Neural cell (in vitro differentiated cells): ENCODE results near the gene ZNF610. TPM values are rescaled to one million over a fixed set of nuclear protein-coding genes. Genes with fewer than 3 reads are reported as not detected.
A peak's percentile ranks its signal among the peaks of the same experiment; 100 is the strongest.
"Not testable (repeated sequence)": the region's sequence is repeated elsewhere in the genome, so short reads cannot be mapped to it uniquely, and the experiment has no call there.

Source experiments
- H2AFZ ChIP-seq: fragments of 200-600, 300-800 bp; sonication (generic), shearing (Covaris generic); 2 replicates; pipeline ENCODE4 v1.6.0; 2014; ENCODE audit warnings: low read depth, mild to moderate bottlenecking, antibody characterized with exemption, low read length, moderate library complexity
- H3F3A ChIP-seq: fragments of 200-600 bp; shearing (Covaris generic); 2 replicates; pipeline ENCODE4 v1.6.1; 2016; ENCODE audit warnings: mild to moderate bottlenecking, moderate library complexity, mixed read lengths, antibody characterized with exemption, low read length; ENCODE audit not compliant: insufficient read depth, poor library complexity, severe bottlenecking
- H3K27ac ChIP-seq: fragments of 200-600, 300-800 bp; sonication (generic), shearing (Covaris generic); 2 replicates; pipeline ENCODE4 v1.5.1; 2014; ENCODE audit warnings: mild to moderate bottlenecking, low read length, moderate library complexity
- H3K27me3 ChIP-seq: fragments of 300-800, 200-600 bp; sonication (generic), shearing (Covaris generic); 2 replicates; pipeline ENCODE4 v1.6.0; 2014; ENCODE audit warnings: mild to moderate bottlenecking, low read depth, low read length, moderate library complexity; ENCODE audit not compliant: insufficient read depth
- H3K36me3 ChIP-seq: fragments of 300-800, 200-600 bp; sonication (generic), shearing (Covaris generic); 2 replicates; pipeline ENCODE4 v1.5.1; 2014; ENCODE audit warnings: mild to moderate bottlenecking, antibody characterized with exemption, low read length, moderate library complexity; ENCODE audit not compliant: insufficient read depth
- H3K4me2 ChIP-seq: fragments of 300-800, 200-600 bp; sonication (generic), shearing (Covaris generic); 2 replicates; pipeline ENCODE4 v1.6.0; 2014; ENCODE audit warnings: mild to moderate bottlenecking, low read length
- H3K4me3 ChIP-seq: fragments of 300-800, 200-600 bp; sonication (generic), shearing (Covaris generic); 2 replicates; pipeline ENCODE4 v1.5.1; 2014; ENCODE audit warnings: mild to moderate bottlenecking, low read length, moderate library complexity
- H3K79me2 ChIP-seq: fragments of 200-600 bp; shearing (Covaris generic); replicated peaks from 2 replicates; pipeline ENCODE4 v1.6.0; 2014; ENCODE audit warnings: mild to moderate bottlenecking, low read length, moderate library complexity; ENCODE audit not compliant: insufficient read depth
- H3K9ac ChIP-seq: fragments of 300-800, 200-600 bp; sonication (generic), shearing (Covaris generic); 2 replicates; pipeline ENCODE4 v1.6.1; 2016; ENCODE audit warnings: mild to moderate bottlenecking, low read length, mixed read lengths
- H3K9me2 ChIP-seq: fragments of 200-600 bp; shearing (Covaris generic); 2 replicates; pipeline ENCODE4 v1.6.1; 2016; ENCODE audit warnings: mild to moderate bottlenecking, low read length, mixed read lengths; ENCODE audit not compliant: insufficient read depth
- H3K9me3 ChIP-seq: fragments of 200-600, 300-800 bp; sonication (generic), shearing (Covaris generic); 2 replicates; pipeline ENCODE4 v1.6.1; 2016; ENCODE audit warnings: mild to moderate bottlenecking, mixed run types, low read length, moderate library complexity, mixed read lengths
- H4K20me1 ChIP-seq: fragments of 200-600 bp; shearing (Covaris generic); 2 replicates; pipeline ENCODE4 v1.6.1; 2016; ENCODE audit warnings: mild to moderate bottlenecking, mixed run types; ENCODE audit not compliant: insufficient read depth
- MXI1 ChIP-seq: fragments of 450-650 bp; conservative IDR thresholded peaks from 2 replicates; pipeline ENCODE4 v1.6.1; 2014; ENCODE audit warnings: antibody characterized with exemption, mild to moderate bottlenecking; ENCODE audit not compliant: poor library complexity, severe bottlenecking
- POLR2AphosphoS5 ChIP-seq: IDR thresholded peaks from 2 replicates; pipeline ENCODE4 v1.6.1; 2012
- RAD21 ChIP-seq: fragments of 450-650 bp; conservative IDR thresholded peaks from 2 replicates; pipeline ENCODE4 v1.6.1; 2014; ENCODE audit warnings: antibody characterized with exemption, mild to moderate bottlenecking, moderate library complexity
- SMC3 ChIP-seq: fragments of 450-650 bp; conservative IDR thresholded peaks from 2 replicates; pipeline ENCODE4 v1.6.1; 2014; ENCODE audit warnings: antibody characterized with exemption, mild to moderate bottlenecking, moderate library complexity; ENCODE audit not compliant: poor library complexity
- polyA plus RNA-seq: library from polyadenylated mRNA; depleted of rRNA; stranded (reverse); fragments of >200 nt; gene quantifications from 2 replicates; pipeline ENCODE4 v1.2.3, GENCODE V29; 2014
- TF ChIP-seq, protein P1 (sequence below): fragments of 450-650 bp; IDR thresholded peaks from 2 replicates; pipeline ENCODE4 v1.5.1; 2014; ENCODE audit warnings: antibody characterized with exemption, mild to moderate bottlenecking, moderate library complexity; ENCODE audit not compliant: poor library complexity, severe bottlenecking
- TF ChIP-seq, protein P2 (sequence below): IDR thresholded peaks from 2 replicates; pipeline ENCODE4 v1.6.1; 2012; ENCODE audit warnings: borderline replicate concordance

Gene ZNF610
- polyA plus RNA-seq, 1 donor from 2014 or later, result 28.3 TPM

DNA sequence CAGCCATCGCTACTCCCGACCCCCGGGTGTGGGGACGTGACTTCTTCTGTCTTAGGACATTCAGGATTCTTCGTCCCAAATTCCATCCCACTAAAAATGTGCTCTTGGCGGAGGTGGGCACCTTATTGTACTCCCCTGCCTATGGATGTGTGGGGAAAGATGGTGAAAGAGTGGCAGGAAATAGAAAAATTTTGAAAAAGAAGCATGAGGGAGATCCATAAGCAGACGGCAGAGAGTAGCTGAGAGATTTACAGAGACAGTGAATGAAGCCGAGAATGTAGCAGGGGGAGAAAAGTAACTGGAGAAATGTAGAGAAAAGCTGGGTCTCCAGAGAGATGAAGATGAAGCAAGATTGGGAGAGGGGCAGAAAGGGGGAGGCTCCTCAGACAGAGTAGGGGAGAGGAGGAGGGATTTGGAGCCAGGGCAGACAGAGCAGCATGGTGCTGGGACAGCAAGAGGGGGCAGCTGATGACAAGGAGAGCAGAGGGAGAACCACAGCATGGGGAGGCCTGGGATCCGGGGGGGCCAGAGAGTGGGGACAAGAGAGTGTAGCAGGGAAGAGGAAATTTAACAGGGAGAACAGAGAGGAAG, 843 bp downstream of the ZNF610 start:
- Histone ChIP-seq H3F3A (no peaks in the 10 kb centered on the region), H4K20me1 (no peaks in the 10 kb centered on the region), H3K27ac (peak overlapping the region; percentile 98), H3K4me3 (peak overlapping the region; percentile 97), H3K79me2 (peaks cover 17% of the 10 kb centered on the region), H3K27me3 (no peaks in the 10 kb centered on the region), H2AFZ (peak overlapping the region; percentile 77), H3K4me2 (peak overlapping the region; percentile 61), H3K9me3 (no peaks in the 10 kb centered on the region), H3K9ac (peak overlapping the region; percentile 99), H3K9me2 (no peaks in the 10 kb centered on the region), H3K36me3 (no peaks in the 10 kb centered on the region)
- TF ChIP-seq MXI1 (peak; percentile 8), POLR2AphosphoS5 (no peak)

DNA sequence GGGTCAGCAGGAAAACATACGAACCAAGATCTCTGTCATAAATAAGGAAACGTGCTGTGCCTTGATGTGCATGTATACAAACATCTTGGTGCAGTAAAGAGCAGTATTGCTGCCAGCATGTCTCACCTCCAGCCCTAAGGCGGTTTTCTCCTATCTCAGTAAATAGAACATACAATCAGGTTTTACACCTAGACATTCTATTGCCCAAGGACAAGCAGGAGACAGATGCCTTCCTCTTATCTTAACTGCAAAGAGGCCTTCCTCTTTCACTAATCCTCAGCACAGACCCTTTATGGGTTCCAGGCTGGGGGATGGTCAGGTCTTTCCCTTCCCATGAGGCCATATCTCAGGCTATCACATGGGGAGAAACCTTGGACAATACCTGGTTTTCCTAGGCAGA, 3.0 kb downstream of the ZNF610 start:
- not testable (repeated sequence) for H3K27ac ChIP-seq, H3K36me3 ChIP-seq, H2AFZ ChIP-seq, H3K4me2 ChIP-seq, H3K9me3 ChIP-seq, H3K9me2 ChIP-seq, H3K27me3 ChIP-seq, H3K4me3 ChIP-seq, H3F3A ChIP-seq, H4K20me1 ChIP-seq, H3K9ac ChIP-seq
- peaks cover 17% of the 10 kb centered on the region for H3K79me2 ChIP-seq

DNA sequence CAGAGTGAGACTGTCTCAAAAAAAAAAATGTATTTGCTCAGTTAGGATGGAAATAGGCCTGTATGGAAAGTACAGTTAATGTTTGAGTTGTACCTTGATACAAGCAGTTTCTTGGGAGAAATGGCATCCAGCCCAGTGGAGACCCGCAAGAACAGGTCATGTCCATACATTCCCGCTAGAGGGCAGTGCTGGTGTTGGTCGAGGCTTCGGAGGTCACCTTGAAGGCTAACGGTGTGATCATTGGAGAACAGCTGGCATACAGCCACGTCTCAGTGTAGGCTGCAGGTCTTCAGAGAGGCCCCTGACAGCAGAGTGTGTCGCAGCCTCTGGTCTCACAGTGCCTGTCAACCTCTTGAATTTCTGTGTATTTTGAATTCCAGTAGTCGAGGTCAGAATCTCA, 7.5 kb downstream of the ZNF610 start:
- Histone ChIP-seq H3K27me3 (no peaks in the 10 kb centered on the region), H3K36me3 (no peaks in the 10 kb centered on the region), H2AFZ (no peak overlapping the region), H3K9ac (no peak overlapping the region), H3K4me2 (no peak overlapping the region), H4K20me1 (no peaks in the 10 kb centered on the region), H3F3A (no peaks in the 10 kb centered on the region), H3K9me2 (no peaks in the 10 kb centered on the region), H3K79me2 (no peaks in the 10 kb centered on the region), H3K9me3 (no peaks in the 10 kb centered on the region), H3K4me3 (no peak overlapping the region), H3K27ac (no peak overlapping the region)
- TF ChIP-seq, protein P1, sequence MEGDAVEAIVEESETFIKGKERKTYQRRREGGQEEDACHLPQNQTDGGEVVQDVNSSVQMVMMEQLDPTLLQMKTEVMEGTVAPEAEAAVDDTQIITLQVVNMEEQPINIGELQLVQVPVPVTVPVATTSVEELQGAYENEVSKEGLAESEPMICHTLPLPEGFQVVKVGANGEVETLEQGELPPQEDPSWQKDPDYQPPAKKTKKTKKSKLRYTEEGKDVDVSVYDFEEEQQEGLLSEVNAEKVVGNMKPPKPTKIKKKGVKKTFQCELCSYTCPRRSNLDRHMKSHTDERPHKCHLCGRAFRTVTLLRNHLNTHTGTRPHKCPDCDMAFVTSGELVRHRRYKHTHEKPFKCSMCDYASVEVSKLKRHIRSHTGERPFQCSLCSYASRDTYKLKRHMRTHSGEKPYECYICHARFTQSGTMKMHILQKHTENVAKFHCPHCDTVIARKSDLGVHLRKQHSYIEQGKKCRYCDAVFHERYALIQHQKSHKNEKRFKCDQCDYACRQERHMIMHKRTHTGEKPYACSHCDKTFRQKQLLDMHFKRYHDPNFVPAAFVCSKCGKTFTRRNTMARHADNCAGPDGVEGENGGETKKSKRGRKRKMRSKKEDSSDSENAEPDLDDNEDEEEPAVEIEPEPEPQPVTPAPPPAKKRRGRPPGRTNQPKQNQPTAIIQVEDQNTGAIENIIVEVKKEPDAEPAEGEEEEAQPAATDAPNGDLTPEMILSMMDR, result peak; percentile 57
- TF ChIP-seq RAD21 (peak; percentile 28), SMC3 (peak; percentile 27)
- TF ChIP-seq, protein P2, sequence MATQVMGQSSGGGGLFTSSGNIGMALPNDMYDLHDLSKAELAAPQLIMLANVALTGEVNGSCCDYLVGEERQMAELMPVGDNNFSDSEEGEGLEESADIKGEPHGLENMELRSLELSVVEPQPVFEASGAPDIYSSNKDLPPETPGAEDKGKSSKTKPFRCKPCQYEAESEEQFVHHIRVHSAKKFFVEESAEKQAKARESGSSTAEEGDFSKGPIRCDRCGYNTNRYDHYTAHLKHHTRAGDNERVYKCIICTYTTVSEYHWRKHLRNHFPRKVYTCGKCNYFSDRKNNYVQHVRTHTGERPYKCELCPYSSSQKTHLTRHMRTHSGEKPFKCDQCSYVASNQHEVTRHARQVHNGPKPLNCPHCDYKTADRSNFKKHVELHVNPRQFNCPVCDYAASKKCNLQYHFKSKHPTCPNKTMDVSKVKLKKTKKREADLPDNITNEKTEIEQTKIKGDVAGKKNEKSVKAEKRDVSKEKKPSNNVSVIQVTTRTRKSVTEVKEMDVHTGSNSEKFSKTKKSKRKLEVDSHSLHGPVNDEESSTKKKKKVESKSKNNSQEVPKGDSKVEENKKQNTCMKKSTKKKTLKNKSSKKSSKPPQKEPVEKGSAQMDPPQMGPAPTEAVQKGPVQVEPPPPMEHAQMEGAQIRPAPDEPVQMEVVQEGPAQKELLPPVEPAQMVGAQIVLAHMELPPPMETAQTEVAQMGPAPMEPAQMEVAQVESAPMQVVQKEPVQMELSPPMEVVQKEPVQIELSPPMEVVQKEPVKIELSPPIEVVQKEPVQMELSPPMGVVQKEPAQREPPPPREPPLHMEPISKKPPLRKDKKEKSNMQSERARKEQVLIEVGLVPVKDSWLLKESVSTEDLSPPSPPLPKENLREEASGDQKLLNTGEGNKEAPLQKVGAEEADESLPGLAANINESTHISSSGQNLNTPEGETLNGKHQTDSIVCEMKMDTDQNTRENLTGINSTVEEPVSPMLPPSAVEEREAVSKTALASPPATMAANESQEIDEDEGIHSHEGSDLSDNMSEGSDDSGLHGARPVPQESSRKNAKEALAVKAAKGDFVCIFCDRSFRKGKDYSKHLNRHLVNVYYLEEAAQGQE, result no peak
